NCI-H2029 (cell line): ENCODE results near the gene BRPF1.

Source experiments
- DNase-seq: peaks from one replicate; lab custom pipeline; 2025; lab: John Stamatoyannopoulos, UW

Gene BRPF1

GRCh38 chr3:9787714-9788113 is 56.2 kb downstream of the BRPF1 start:
- no peak for DNase-seq

- DNase-seq = no peak
Measured at GRCh38 chr3:9791127-9791526, 59.6 kb downstream of the BRPF1 start.

- DNase-seq = no peak
Measured at GRCh38 chr3:9791790-9792404, 60.4 kb downstream of the BRPF1 start.

- peak; percentile 97 for DNase-seq
Measured at GRCh38 chr3:9792405-9793160, 61.0 kb downstream of the BRPF1 start, which contains the start of the genes ARPC4 and TADA3. ARPC4 (plus strand) TSS chr3:9793082; CDS start chr3:9793122, 40 bp downstream. TADA3 (minus strand) TSS chr3:9792473; CDS start chr3:9791466, 1,007 bp downstream.

- DNase-seq = peak; percentile 42
Measured at GRCh38 chr3:9793161-9793781, 61.7 kb downstream of the BRPF1 start.

- DNase-seq = no peak
Measured at GRCh38 chr3:9794400-9794799, 62.9 kb downstream of the BRPF1 start.

GRCh38 chr3:9795207-9795606 is 63.7 kb downstream of the BRPF1 start:
- DNase-seq = no peak

GRCh38 chr3:9797196-9797945 is 65.8 kb downstream of the BRPF1 start:
- no peak for DNase-seq
